Measurements from ENCODE around the gene OLFM1. TPM values are rescaled to one million over a fixed set of nuclear protein-coding genes. Genes with fewer than 3 reads are reported as not detected.

The OLFM1 gene
- total RNA-seq, 4 donors from 2014 or later = 13.5 to 32.8 (median 25.6) TPM

DNA sequence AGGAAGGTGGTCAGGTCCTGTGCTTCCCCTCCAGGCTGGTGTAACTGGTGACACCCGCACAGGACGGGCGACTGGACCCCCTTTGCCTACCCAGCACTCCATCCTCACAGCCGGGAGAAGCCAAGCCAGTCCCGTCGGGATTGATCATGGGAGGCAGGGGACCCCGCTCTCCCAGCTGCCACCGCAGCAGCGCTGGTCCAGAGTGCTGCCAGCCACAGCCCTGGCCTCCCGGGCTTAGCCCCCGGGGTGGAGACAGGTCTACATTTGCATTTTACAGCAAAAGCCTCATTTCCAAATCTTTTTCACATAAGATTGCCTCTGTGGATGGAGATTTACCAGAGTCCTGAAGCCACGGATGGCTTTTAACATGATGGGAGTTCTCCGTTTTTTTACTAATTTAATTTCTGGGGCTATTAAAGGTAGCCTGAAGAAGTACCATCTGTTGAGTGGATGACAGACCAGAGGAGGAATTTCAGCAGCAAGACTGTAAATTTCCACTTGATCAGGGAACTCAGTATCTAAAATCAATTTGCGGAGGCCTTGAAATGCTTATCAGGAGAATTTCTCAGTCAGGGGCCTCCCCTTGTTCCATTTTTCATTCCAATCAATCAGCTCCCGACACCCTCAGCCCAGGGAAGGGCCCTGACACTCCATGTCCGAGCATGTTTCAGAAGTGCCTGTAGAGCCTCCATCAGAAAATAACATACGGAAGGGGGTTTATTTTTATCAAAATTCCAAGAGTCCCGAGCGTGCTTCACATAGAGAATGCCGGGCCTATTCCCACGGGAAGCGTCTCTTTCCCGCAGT is 80.6 kb downstream of the OLFM1 start:
- Histone ChIP-seq H3K9me3 (no peaks in the 10 kb centered on the region), H3K4me1 (no peaks in the 10 kb centered on the region), H3K27ac (no peak overlapping the region), H3K27me3 (peaks cover 91% of the 10 kb centered on the region), H3K4me3 (no peak overlapping the region), H3K36me3 (no peaks in the 10 kb centered on the region)
- ATAC-seq = no peak
- TF ChIP-seq, protein P1, sequence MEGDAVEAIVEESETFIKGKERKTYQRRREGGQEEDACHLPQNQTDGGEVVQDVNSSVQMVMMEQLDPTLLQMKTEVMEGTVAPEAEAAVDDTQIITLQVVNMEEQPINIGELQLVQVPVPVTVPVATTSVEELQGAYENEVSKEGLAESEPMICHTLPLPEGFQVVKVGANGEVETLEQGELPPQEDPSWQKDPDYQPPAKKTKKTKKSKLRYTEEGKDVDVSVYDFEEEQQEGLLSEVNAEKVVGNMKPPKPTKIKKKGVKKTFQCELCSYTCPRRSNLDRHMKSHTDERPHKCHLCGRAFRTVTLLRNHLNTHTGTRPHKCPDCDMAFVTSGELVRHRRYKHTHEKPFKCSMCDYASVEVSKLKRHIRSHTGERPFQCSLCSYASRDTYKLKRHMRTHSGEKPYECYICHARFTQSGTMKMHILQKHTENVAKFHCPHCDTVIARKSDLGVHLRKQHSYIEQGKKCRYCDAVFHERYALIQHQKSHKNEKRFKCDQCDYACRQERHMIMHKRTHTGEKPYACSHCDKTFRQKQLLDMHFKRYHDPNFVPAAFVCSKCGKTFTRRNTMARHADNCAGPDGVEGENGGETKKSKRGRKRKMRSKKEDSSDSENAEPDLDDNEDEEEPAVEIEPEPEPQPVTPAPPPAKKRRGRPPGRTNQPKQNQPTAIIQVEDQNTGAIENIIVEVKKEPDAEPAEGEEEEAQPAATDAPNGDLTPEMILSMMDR (IDR thresholded peaks at IDR 0.05) = no peak
- TF ChIP-seq EP300 (IDR thresholded peaks at IDR 0.05) = no peak
- no peak for TF ChIP-seq POLR2AphosphoS5 (IDR thresholded peaks at IDR 0.05)
- TF ChIP-seq POLR2A (IDR thresholded peaks at IDR 0.05) = no peak
- WGBS, 2 donors (ENCODE audit: low coverage in 1 of 2) = 52 to 76% methylated on average over 11 to 12 of the region's 23 CpGs

DNA sequence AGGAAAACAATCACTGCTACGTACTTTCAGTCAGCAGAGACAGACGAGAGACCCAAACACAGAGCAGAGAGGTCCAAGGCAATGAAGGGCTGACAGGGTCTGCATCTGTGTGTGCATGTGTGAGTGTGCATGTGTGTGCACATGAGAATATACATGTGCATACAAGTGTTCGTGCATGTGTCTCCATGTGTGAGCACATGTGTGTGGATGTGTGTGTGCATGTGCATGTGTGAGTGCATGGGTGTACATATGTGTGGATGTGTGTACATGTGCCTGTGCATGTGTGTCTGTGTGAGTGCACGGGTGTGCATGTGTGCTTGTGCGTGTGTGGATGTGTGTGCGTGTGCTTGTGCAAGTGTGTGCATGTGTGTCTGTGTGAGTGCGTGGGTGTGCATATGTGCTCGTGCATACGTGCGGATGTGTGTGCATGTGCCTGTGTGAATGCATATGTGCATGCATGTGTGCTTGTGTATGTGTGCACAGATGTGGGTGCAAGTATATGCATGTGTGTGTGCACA is 82.3 kb downstream of the OLFM1 start:
- no peaks in the 10 kb centered on the region for H3K9me3 ChIP-seq
- TF ChIP-seq, protein P1 (IDR thresholded peaks at IDR 0.05) = no peak
- no peak for TF ChIP-seq EP300 (IDR thresholded peaks at IDR 0.05)
- no peak for TF ChIP-seq POLR2AphosphoS5 (IDR thresholded peaks at IDR 0.05)
- TF ChIP-seq POLR2A (IDR thresholded peaks at IDR 0.05) = no peak
- H3K4me1 ChIP-seq = no peaks in the 10 kb centered on the region
- no peak for ATAC-seq
- H3K27ac ChIP-seq = no peak overlapping the region
- no peak overlapping the region for H3K4me3 ChIP-seq
- peaks cover 91% of the 10 kb centered on the region for H3K27me3 ChIP-seq
- 59 to 74% methylated on average over 3 to 8 of the region's 10 CpGs for WGBS, 2 donors (ENCODE audit: low coverage in 1 of 2)
- H3K36me3 ChIP-seq = no peaks in the 10 kb centered on the region

DNA sequence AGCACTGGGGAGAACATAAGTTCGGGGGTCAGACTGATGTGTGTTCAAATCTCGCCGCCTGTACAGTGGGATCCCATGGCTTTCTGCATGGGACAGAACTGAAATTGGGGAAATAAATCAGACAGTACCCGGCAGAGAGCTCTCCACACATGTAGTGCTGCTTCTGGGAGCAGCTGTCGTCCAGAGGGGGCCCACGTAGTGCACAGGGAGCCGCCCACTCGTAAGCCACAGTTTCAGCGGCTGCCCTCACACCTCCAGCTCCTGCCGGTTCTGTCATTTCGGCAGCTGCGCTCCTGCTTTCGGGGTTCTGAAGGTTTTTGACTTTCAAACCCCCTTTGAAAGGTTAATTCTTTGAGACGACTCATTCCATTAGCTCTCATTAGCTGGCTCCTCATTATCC is 83.1 kb downstream of the OLFM1 start:
- H3K27me3 ChIP-seq = peaks cover 91% of the 10 kb centered on the region

More for the DNA sequence above, 83.1 kb downstream of the OLFM1 start:
- Histone ChIP-seq H3K36me3 (no peaks in the 10 kb centered on the region), H3K27ac (no peak overlapping the region), H3K9me3 (no peaks in the 10 kb centered on the region), H3K4me1 (no peaks in the 10 kb centered on the region), H3K4me3 (no peak overlapping the region)
- WGBS, 2 donors (ENCODE audit: low coverage in 1 of 2) = 47 to 53% methylated on average over 3 to 10 of the region's 14 CpGs
- no peak for ATAC-seq
- no peak for TF ChIP-seq POLR2A (IDR thresholded peaks at IDR 0.05)
- TF ChIP-seq POLR2AphosphoS5 (IDR thresholded peaks at IDR 0.05) = no peak
- TF ChIP-seq EP300 (IDR thresholded peaks at IDR 0.05) = no peak
- TF ChIP-seq, protein P1 (IDR thresholded peaks at IDR 0.05) = no peak

Other genes starting within 250 kb of the OLFM1 start
- gene FCN2, start 206.9 kb upstream of the OLFM1 start, total RNA-seq = not detected
- 1 to 10 TPM in 3 of 4 donors, under 1 TPM in 1; 0.31 to 9.4 (median 3.2) TPM for gene FCN1, start 169.8 kb upstream of the OLFM1 start, total RNA-seq